Measurements from ENCODE around the gene ALG5. TPM values are rescaled to one million over a fixed set of nuclear protein-coding genes. Genes with fewer than 3 reads are reported as not detected.

The ALG5 gene
- total RNA-seq, result 10 to 100 TPM; 22.5 to 27.2 TPM

- Mint-ChIP-seq H3K36me3 (peaks cover 10% of the 10 kb centered on the region), H3K4me3 (peak within 1 kb of the TSS; percentile 99), H3K9me3 (no peaks in the 10 kb centered on the region), H3K27me3 (no peaks in the 10 kb centered on the region), H3K27ac (peak within 1 kb of the TSS; percentile 100), H3K4me1 (peaks cover 39% of the 10 kb centered on the region)
- DNase-seq (peak; percentile 98), ATAC-seq (ENCODE audit: low read depth) (peak; percentile 69)
- POLR2A ChIA-PET, result interaction anchor here (0.7 to 4.1 kb wide), 7 partner anchors 12 to 653 kb away, joined by 3 to 19 read pairs (median 5); partner anchors contain the start of genes RFXAP, SPART and SUPT20H
These were observed at the start of gene ALG5 for GRCh38 chr13:36999054-36999714. Gene ALG5, minus strand, starts transcription at chr13:36999340. Its CDS starts 40 bp downstream, at chr13:36999300.

- POLR2A ChIA-PET, result interaction anchor here (0.6 kb wide), 1 partner anchor 48 kb away, joined by 3 read pairs; no protein-coding TSS in a partner anchor
- H3K36me3 Mint-ChIP-seq, result peaks cover 22% of the 10 kb centered on the region
- H3K4me3 Mint-ChIP-seq, result no peak overlapping the region
- no peak overlapping the region for H3K27ac Mint-ChIP-seq
- no peaks in the 10 kb centered on the region for H3K9me3 Mint-ChIP-seq
- DNase-seq, result no peak
- no peak for ATAC-seq (ENCODE audit: low read depth)
- no peaks in the 10 kb centered on the region for H3K27me3 Mint-ChIP-seq
- H3K4me1 Mint-ChIP-seq, result peaks cover 13% of the 10 kb centered on the region
These were observed 48.7 kb upstream of the ALG5 start for GRCh38 chr13:37047846-37048245.

- no peaks in the 10 kb centered on the region for H3K9me3 Mint-ChIP-seq
- no peak for ATAC-seq (ENCODE audit: low read depth)
- H3K4me1 Mint-ChIP-seq, result peaks cover 8% of the 10 kb centered on the region
- no peak overlapping the region for H3K4me3 Mint-ChIP-seq
- peaks cover 20% of the 10 kb centered on the region for H3K36me3 Mint-ChIP-seq
- no peak for DNase-seq
- no peak overlapping the region for H3K27ac Mint-ChIP-seq
- POLR2A ChIA-PET, result interaction anchor here (0.6 kb wide), 1 partner anchor 47 kb away, joined by 3 read pairs; no protein-coding TSS in a partner anchor
- no peaks in the 10 kb centered on the region for H3K27me3 Mint-ChIP-seq
These were observed 47.9 kb upstream of the ALG5 start for GRCh38 chr13:37047032-37047431.

- no peak for DNase-seq
- no peaks in the 10 kb centered on the region for H3K9me3 Mint-ChIP-seq
- H3K27ac Mint-ChIP-seq, result no peak overlapping the region
- no peaks in the 10 kb centered on the region for H3K27me3 Mint-ChIP-seq
- no peak overlapping the region for H3K4me3 Mint-ChIP-seq
- no peak for ATAC-seq (ENCODE audit: low read depth)
- H3K36me3 Mint-ChIP-seq, result peaks cover 21% of the 10 kb centered on the region
- H3K4me1 Mint-ChIP-seq, result peaks cover 4% of the 10 kb centered on the region
- POLR2A ChIA-PET, result no interaction called here
These were observed 46.9 kb upstream of the ALG5 start for GRCh38 chr13:37046062-37046461.

- POLR2A ChIA-PET, result no interaction called here
- Mint-ChIP-seq H3K27me3 (no peaks in the 10 kb centered on the region), H3K27ac (no peak overlapping the region), H3K9me3 (no peaks in the 10 kb centered on the region), H3K36me3 (peaks cover 31% of the 10 kb centered on the region), H3K4me1 (peaks cover 1% of the 10 kb centered on the region), H3K4me3 (no peak overlapping the region)
- DNase-seq, result no peak
- ATAC-seq (ENCODE audit: low read depth), result no peak
These were observed 41.6 kb upstream of the ALG5 start for GRCh38 chr13:37040789-37041188.

GRCh38 chr13:37039896-37040295 is 40.8 kb upstream of the ALG5 start:
- DNase-seq (no peak), ATAC-seq (ENCODE audit: low read depth) (no peak)
- H3K27ac Mint-ChIP-seq, result no peak overlapping the region
- no peaks in the 10 kb centered on the region for H3K27me3 Mint-ChIP-seq
- POLR2A ChIA-PET, result no interaction called here
- no peaks in the 10 kb centered on the region for H3K9me3 Mint-ChIP-seq
- peaks cover 1% of the 10 kb centered on the region for H3K4me1 Mint-ChIP-seq
- H3K36me3 Mint-ChIP-seq, result peaks cover 36% of the 10 kb centered on the region
- H3K4me3 Mint-ChIP-seq, result no peak overlapping the region

- ATAC-seq (ENCODE audit: low read depth), result no peak
- Mint-ChIP-seq H3K36me3 (peaks cover 35% of the 10 kb centered on the region), H3K27ac (no peak overlapping the region), H3K4me1 (peaks cover 1% of the 10 kb centered on the region), H3K27me3 (no peaks in the 10 kb centered on the region), H3K9me3 (no peaks in the 10 kb centered on the region), H3K4me3 (no peak overlapping the region)
- POLR2A ChIA-PET, result no interaction called here
- no peak for DNase-seq
These were observed 38.1 kb upstream of the ALG5 start for GRCh38 chr13:37037241-37037640.

- H3K4me1 Mint-ChIP-seq, result no peaks in the 10 kb centered on the region
- no peaks in the 10 kb centered on the region for H3K9me3 Mint-ChIP-seq
- H3K36me3 Mint-ChIP-seq, result peaks cover 22% of the 10 kb centered on the region
- no peak overlapping the region for H3K27ac Mint-ChIP-seq
- no peak for ATAC-seq (ENCODE audit: low read depth)
- H3K4me3 Mint-ChIP-seq, result no peak overlapping the region
- POLR2A ChIA-PET, result interaction anchor here (1.3 kb wide), 1 partner anchor 29 kb away, joined by 4 read pairs; the partner anchor contains the start of gene EXOSC8
- no peak for DNase-seq
- no peaks in the 10 kb centered on the region for H3K27me3 Mint-ChIP-seq
These were observed 30.5 kb upstream of the ALG5 start for GRCh38 chr13:37029617-37030016.

- Mint-ChIP-seq H3K27ac (no peak overlapping the region), H3K4me3 (no peak overlapping the region), H3K27me3 (no peaks in the 10 kb centered on the region), H3K36me3 (peaks cover 19% of the 10 kb centered on the region), H3K9me3 (no peaks in the 10 kb centered on the region), H3K4me1 (no peaks in the 10 kb centered on the region)
- no peak for DNase-seq
- POLR2A ChIA-PET, result no interaction called here
- ATAC-seq (ENCODE audit: low read depth), result no peak
These were observed 28.5 kb upstream of the ALG5 start for GRCh38 chr13:37027639-37028038.

GRCh38 chr13:37026771-37027170 is 27.6 kb upstream of the ALG5 start:
- POLR2A ChIA-PET, result no interaction called here
- ATAC-seq (ENCODE audit: low read depth) (no peak), DNase-seq (no peak)
- peaks cover 17% of the 10 kb centered on the region for H3K36me3 Mint-ChIP-seq
- no peak overlapping the region for H3K27ac Mint-ChIP-seq
- no peaks in the 10 kb centered on the region for H3K9me3 Mint-ChIP-seq
- H3K4me1 Mint-ChIP-seq, result no peaks in the 10 kb centered on the region
- no peaks in the 10 kb centered on the region for H3K27me3 Mint-ChIP-seq
- no peak overlapping the region for H3K4me3 Mint-ChIP-seq

- H3K9me3 Mint-ChIP-seq, result no peaks in the 10 kb centered on the region
- peaks cover 15% of the 10 kb centered on the region for H3K36me3 Mint-ChIP-seq
- peak overlapping the region; percentile 9 for H3K27ac Mint-ChIP-seq
- H3K4me1 Mint-ChIP-seq, result no peaks in the 10 kb centered on the region
- ATAC-seq (ENCODE audit: low read depth) (no peak), DNase-seq (no peak)
- POLR2A ChIA-PET, result interaction anchor here (0.5 kb wide), 1 partner anchor 43 kb away, joined by 3 read pairs; no protein-coding TSS in a partner anchor
- H3K4me3 Mint-ChIP-seq, result no peak overlapping the region
- no peaks in the 10 kb centered on the region for H3K27me3 Mint-ChIP-seq
These were observed 24.7 kb upstream of the ALG5 start for GRCh38 chr13:37023871-37024270.

- no peaks in the 10 kb centered on the region for H3K4me1 Mint-ChIP-seq
- no peaks in the 10 kb centered on the region for H3K27me3 Mint-ChIP-seq
- ATAC-seq (ENCODE audit: low read depth) (no peak), DNase-seq (no peak)
- no peak overlapping the region for H3K27ac Mint-ChIP-seq
- POLR2A ChIA-PET, result no interaction called here
- H3K36me3 Mint-ChIP-seq, result peaks cover 50% of the 10 kb centered on the region
- no peaks in the 10 kb centered on the region for H3K9me3 Mint-ChIP-seq
- no peak overlapping the region for H3K4me3 Mint-ChIP-seq
These were observed 15.5 kb upstream of the ALG5 start for GRCh38 chr13:37014609-37015008.

- no peak overlapping the region for H3K4me3 Mint-ChIP-seq
- no peak overlapping the region for H3K27ac Mint-ChIP-seq
- H3K4me1 Mint-ChIP-seq, result peaks cover 5% of the 10 kb centered on the region
- peaks cover 60% of the 10 kb centered on the region for H3K36me3 Mint-ChIP-seq
- no peaks in the 10 kb centered on the region for H3K9me3 Mint-ChIP-seq
- H3K27me3 Mint-ChIP-seq, result no peaks in the 10 kb centered on the region
- DNase-seq (no peak), ATAC-seq (ENCODE audit: low read depth) (no peak)
- POLR2A ChIA-PET, result interaction anchor here (0.9 to 3.2 kb wide), 2 partner anchors 12 to 192 kb away, joined by 3 to 19 read pairs; partner anchors contain the start of genes ALG5 and EXOSC8
These were observed 12.6 kb upstream of the ALG5 start for GRCh38 chr13:37011788-37012187.

GRCh38 chr13:37011002-37011401 is 11.9 kb upstream of the ALG5 start:
- POLR2A ChIA-PET, result interaction anchor here (0.9 to 3.2 kb wide), 2 partner anchors 11 to 191 kb away, joined by 3 to 19 read pairs; partner anchors contain the start of genes ALG5 and EXOSC8
- H3K27ac Mint-ChIP-seq, result no peak overlapping the region

More at GRCh38 chr13:37011002-37011401, 11.9 kb upstream of the ALG5 start:
- ATAC-seq (ENCODE audit: low read depth) (no peak), DNase-seq (no peak)
- peaks cover 7% of the 10 kb centered on the region for H3K4me1 Mint-ChIP-seq
- H3K4me3 Mint-ChIP-seq, result no peak overlapping the region
- peaks cover 57% of the 10 kb centered on the region for H3K36me3 Mint-ChIP-seq
- no peaks in the 10 kb centered on the region for H3K27me3 Mint-ChIP-seq
- no peaks in the 10 kb centered on the region for H3K9me3 Mint-ChIP-seq

All from activated naive CD8-positive, alpha-beta T cell treated with anti-CD3 and anti-CD28 coated beads, Interleukin-2, amount 10 ng/mL, durations not matched to agents 7 days and 5 days (primary cell).